T-helper 2 cell treated with Interferon-gamma antibody and Interleukin-4, amounts not matched to agents 5 μg/mL and 100 μg/mL, for 36 hours (primary cell): ENCODE data around the gene NLRP6.

Experiments used
- DNase-seq: peaks from one replicate; pipeline ENCODE4 v3.0.0; 2021; ENCODE audit warnings: low spot score
- H3K27ac Mint-ChIP-seq: one replicate; pipeline ENCODE4 v1.8.0; 2021; ENCODE audit warnings: mild to moderate bottlenecking, mixed read lengths
- H3K27me3 Mint-ChIP-seq: one replicate; pipeline ENCODE4 v1.8.0; 2021; ENCODE audit warnings: low read depth, mixed read lengths
- H3K36me3 Mint-ChIP-seq: one replicate; pipeline ENCODE4 v1.8.0; 2021; ENCODE audit warnings: low read depth, mixed read lengths
- H3K4me1 Mint-ChIP-seq: one replicate; pipeline ENCODE4 v1.8.0; 2021; ENCODE audit warnings: low read depth, mixed read lengths
- H3K4me3 Mint-ChIP-seq: one replicate; pipeline ENCODE4 v1.8.0; 2022; ENCODE audit warnings: mild to moderate bottlenecking, moderate library complexity, mixed read lengths
- H3K9me3 Mint-ChIP-seq: one replicate; pipeline ENCODE4 v1.8.0; 2021; ENCODE audit warnings: mixed read lengths

Gene NLRP6

GRCh38 chr11:250274-250673 lies 27.9 kb upstream of the NLRP6 start:
- peaks cover 69% of the 10 kb centered on the region for H3K36me3 Mint-ChIP-seq

GRCh38 chr11:250740-251299 lies 27.4 kb upstream of the NLRP6 start:
- DNase-seq: peak; percentile 62
- Mint-ChIP-seq H3K9me3 (no peaks in the 10 kb centered on the region), H3K27ac (peak overlapping the region; percentile 33), H3K36me3 (peaks cover 63% of the 10 kb centered on the region), H3K4me3 (no peak overlapping the region), H3K4me1 (peaks cover 10% of the 10 kb centered on the region), H3K27me3 (no peaks in the 10 kb centered on the region)

More at GRCh38 chr11:250274-250673, 27.9 kb upstream of the NLRP6 start:
- no peaks in the 10 kb centered on the region for H3K9me3 Mint-ChIP-seq
- peaks cover 10% of the 10 kb centered on the region for H3K4me1 Mint-ChIP-seq
- no peak for DNase-seq
- H3K27ac Mint-ChIP-seq: no peak overlapping the region
- H3K4me3 Mint-ChIP-seq: no peak overlapping the region
- H3K27me3 Mint-ChIP-seq: no peaks in the 10 kb centered on the region

- no peaks in the 10 kb centered on the region for H3K27me3 Mint-ChIP-seq
- peaks cover 10% of the 10 kb centered on the region for H3K4me1 Mint-ChIP-seq
- H3K36me3 Mint-ChIP-seq: peaks cover 58% of the 10 kb centered on the region
- no peak overlapping the region for H3K4me3 Mint-ChIP-seq
- no peak overlapping the region for H3K27ac Mint-ChIP-seq
- H3K9me3 Mint-ChIP-seq: no peaks in the 10 kb centered on the region
- DNase-seq: no peak
Observed at GRCh38 chr11:251550-251949, 26.7 kb upstream of the NLRP6 start.

DNA sequence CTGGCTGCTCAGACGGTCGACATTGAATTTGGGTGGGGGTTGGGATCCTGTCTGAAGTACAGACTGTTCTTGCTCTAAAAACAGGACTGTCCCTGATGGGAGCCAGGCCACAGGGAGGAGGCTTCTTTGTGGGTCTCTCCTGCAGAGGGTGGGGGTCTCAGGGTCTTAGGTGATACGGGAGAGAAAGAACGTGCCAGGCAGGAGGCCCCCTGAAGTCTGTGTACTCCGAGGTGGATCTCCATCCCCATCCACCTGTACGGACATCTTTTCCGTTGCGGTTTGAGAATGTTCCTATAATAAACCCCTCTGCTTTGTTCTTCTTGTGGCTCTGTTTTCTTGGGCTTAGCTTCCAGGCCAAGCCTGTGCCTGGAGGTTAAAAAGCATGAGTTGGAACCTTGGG lies 25.5 kb upstream of the NLRP6 start:
- Mint-ChIP-seq H3K4me1 (peaks cover 10% of the 10 kb centered on the region), H3K36me3 (peaks cover 50% of the 10 kb centered on the region), H3K9me3 (no peaks in the 10 kb centered on the region), H3K27ac (no peak overlapping the region), H3K4me3 (no peak overlapping the region), H3K27me3 (no peaks in the 10 kb centered on the region)
- DNase-seq: no peak

DNA sequence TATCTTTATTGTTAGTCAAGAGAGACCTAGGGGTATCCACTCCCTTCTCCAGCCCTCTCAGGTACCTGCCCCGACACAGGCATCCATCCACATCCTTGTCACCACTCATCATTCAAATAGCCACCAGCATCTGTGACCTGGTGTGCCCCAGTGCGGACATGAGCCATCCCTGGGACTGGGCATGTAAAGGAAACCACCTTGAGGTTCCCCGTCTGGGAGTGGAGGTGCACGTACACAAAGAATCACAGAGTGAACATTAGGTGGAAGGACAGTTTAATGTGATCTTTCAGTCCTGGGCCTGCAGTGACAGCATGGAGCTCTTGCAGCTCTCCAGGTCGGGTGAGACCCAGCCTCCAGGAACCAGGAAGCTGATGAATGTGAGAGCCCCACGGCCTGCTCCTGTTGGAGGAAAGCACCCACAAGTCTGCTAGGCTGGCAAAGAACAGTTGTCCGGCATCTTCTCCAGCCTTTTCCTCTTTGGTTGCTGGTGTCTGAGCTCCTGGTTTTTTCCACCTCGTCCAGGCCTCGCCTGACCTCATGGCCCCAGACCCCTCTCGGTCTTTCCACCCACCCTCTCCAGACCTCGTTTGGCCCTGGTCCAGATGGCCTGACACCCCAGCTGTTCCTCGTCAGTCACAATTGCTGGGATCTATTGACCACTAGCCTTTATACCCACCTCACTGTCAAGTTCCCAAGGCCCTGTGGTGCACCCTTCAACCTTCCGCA lies 24.9 kb upstream of the NLRP6 start:
- H3K4me3 Mint-ChIP-seq: no peak overlapping the region
- H3K36me3 Mint-ChIP-seq: peaks cover 43% of the 10 kb centered on the region
- no peak for DNase-seq
- peak overlapping the region; percentile 15 for H3K27ac Mint-ChIP-seq
- H3K4me1 Mint-ChIP-seq: peaks cover 10% of the 10 kb centered on the region
- H3K27me3 Mint-ChIP-seq: peaks cover 4% of the 10 kb centered on the region
- H3K9me3 Mint-ChIP-seq: no peaks in the 10 kb centered on the region

GRCh38 chr11:253886-254270 lies 24.3 kb upstream of the NLRP6 start:
- no peaks in the 10 kb centered on the region for H3K9me3 Mint-ChIP-seq
- H3K27me3 Mint-ChIP-seq: peaks cover 4% of the 10 kb centered on the region
- H3K4me1 Mint-ChIP-seq: peaks cover 10% of the 10 kb centered on the region
- H3K4me3 Mint-ChIP-seq: no peak overlapping the region
- peak overlapping the region; percentile 39 for H3K27ac Mint-ChIP-seq
- DNase-seq: no peak
- H3K36me3 Mint-ChIP-seq: peaks cover 38% of the 10 kb centered on the region

GRCh38 chr11:255176-255575 lies 23.0 kb upstream of the NLRP6 start:
- Mint-ChIP-seq H3K4me3 (no peak overlapping the region), H3K27ac (no peak overlapping the region), H3K9me3 (no peaks in the 10 kb centered on the region), H3K4me1 (peaks cover 10% of the 10 kb centered on the region), H3K36me3 (peaks cover 31% of the 10 kb centered on the region), H3K27me3 (peaks cover 7% of the 10 kb centered on the region)
- no peak for DNase-seq

DNA sequence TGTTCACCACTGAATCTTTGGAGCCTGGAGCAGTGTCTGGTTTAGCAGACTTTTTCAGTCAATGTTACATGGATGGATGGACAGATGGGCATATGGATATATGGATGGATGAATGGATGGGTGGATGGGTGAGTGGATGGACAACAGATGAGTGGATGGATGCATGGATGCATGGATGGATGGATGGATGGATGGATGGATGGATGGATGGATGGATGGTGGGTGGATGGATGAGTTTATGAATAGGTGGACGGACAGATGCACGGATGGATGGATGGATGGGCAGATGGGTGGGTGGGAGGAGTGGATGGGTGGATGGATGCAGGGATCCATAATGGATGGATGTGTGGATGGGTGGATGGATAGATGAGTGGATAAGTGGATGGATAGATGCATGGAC lies 22.4 kb upstream of the NLRP6 start:
- Mint-ChIP-seq H3K27me3 (peaks cover 7% of the 10 kb centered on the region), H3K9me3 (no peaks in the 10 kb centered on the region), H3K4me1 (peaks cover 6% of the 10 kb centered on the region), H3K36me3 (peaks cover 27% of the 10 kb centered on the region), H3K27ac (no peak overlapping the region), H3K4me3 (no peak overlapping the region)
- DNase-seq: no peak

- H3K9me3 Mint-ChIP-seq: no peaks in the 10 kb centered on the region
- H3K36me3 Mint-ChIP-seq: peaks cover 16% of the 10 kb centered on the region
- H3K27me3 Mint-ChIP-seq: peaks cover 7% of the 10 kb centered on the region
- DNase-seq: no peak
- H3K27ac Mint-ChIP-seq: no peak overlapping the region
- no peak overlapping the region for H3K4me3 Mint-ChIP-seq
- H3K4me1 Mint-ChIP-seq: peaks cover 2% of the 10 kb centered on the region
Observed at GRCh38 chr11:256952-257737, 21.1 kb upstream of the NLRP6 start.

DNA sequence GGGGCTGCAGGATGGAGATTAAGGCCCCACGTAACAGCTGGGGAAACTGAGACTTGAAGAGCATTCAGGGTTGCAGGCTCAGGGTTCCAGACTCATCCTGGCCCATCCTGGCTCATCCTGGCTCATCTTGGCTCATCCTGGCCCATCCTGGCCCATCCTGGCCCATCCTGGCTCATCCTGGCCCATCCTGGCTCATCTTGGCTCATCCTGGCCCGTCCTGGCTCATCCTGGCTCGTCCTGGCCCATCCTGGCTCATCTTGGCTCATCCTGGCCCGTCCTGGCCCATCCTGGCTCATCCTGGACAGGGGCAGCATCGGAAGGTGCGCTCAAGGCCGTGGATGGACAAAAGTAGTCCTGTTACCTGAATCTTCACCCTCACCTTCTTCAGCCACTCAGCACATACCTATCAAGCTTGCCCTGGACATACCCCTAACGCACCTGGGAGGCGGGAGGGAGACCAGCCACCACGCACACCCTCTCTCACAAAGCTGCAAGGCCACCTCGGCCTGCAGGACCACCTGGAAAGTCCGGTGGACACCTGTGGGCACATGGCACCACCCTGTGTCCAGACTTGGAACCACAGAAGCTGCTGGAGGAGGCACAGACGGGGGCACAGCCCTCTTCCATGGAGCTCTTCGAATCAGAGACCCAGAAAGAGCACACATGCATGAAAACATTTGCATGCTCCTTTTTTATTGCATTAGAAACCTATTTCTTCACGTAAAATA lies 20.3 kb upstream of the NLRP6 start:
- Mint-ChIP-seq H3K27ac (no peak overlapping the region), H3K36me3 (peaks cover 10% of the 10 kb centered on the region), H3K9me3 (no peaks in the 10 kb centered on the region), H3K4me3 (no peak overlapping the region), H3K27me3 (peaks cover 7% of the 10 kb centered on the region), H3K4me1 (peaks cover 2% of the 10 kb centered on the region)
- DNase-seq: no peak

DNA sequence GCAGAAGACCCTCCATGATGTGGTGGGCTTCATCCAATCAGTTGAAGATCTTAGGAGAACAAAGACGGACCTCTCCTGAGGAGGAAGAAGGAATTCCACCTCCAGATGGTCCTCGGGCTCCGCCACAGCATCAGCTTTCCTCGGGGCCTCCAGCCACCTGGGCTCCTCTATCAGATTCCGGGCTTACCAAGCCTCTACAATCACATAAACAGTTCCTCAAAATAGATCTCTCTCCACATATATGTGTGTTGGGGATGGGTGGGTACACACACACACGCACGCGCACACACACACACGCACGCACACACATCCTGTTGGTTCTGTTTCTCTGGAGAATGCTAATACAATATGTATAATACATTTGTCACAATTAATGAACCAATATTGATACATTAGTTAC lies 18.8 kb upstream of the NLRP6 start:
- no peak overlapping the region for H3K27ac Mint-ChIP-seq
- no peak overlapping the region for H3K4me3 Mint-ChIP-seq
- no peak for DNase-seq
- H3K9me3 Mint-ChIP-seq: no peaks in the 10 kb centered on the region
- H3K27me3 Mint-ChIP-seq: peaks cover 7% of the 10 kb centered on the region
- no peaks in the 10 kb centered on the region for H3K36me3 Mint-ChIP-seq
- H3K4me1 Mint-ChIP-seq: peaks cover 2% of the 10 kb centered on the region

- H3K4me1 Mint-ChIP-seq: peaks cover 3% of the 10 kb centered on the region
- no peak overlapping the region for H3K4me3 Mint-ChIP-seq
- no peak overlapping the region for H3K27ac Mint-ChIP-seq
- no peaks in the 10 kb centered on the region for H3K9me3 Mint-ChIP-seq
- H3K36me3 Mint-ChIP-seq: no peaks in the 10 kb centered on the region
- peaks cover 9% of the 10 kb centered on the region for H3K27me3 Mint-ChIP-seq
- no peak for DNase-seq
Observed at GRCh38 chr11:261624-262023, 16.6 kb upstream of the NLRP6 start.

DNA sequence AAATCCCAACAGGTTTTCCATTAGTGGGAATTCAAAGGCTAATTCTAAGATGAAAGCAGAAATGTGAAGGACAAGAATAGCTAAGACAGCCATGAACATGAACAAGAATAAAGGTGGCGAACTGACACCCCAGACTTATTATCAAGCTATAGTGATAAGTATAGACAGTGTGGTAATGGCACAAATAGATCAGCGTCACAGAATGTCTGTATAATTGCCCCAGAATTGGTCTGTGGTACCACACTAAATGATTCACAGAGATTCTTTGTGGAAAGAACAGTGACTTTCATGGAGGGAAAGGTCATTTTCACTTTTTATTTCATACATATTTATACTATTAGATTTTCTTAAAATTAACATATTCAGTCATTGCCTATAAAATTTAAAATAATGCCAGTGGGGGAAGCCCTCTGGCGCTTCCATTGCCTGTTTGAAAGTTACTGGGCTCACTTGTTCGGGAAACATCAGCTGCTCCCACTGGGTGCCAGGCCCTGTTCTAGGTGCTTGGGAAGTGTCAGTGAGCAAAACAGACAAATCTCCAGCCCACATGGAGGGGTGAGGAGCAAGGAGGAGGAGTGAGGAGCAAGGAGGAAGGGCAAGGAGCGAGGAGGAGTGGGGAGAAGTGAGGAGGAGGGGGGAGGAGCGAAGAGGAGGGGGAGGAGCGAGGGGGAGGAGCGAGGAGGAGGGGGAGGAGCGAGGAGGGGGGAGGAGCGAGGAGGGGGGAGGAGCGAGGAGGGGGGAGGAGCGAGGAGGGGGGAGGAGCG lies 11.3 kb upstream of the NLRP6 start:
- Mint-ChIP-seq H3K27ac (peak overlapping the region; percentile 84), H3K36me3 (no peaks in the 10 kb centered on the region), H3K4me3 (peak overlapping the region; percentile 79), H3K4me1 (peaks cover 28% of the 10 kb centered on the region), H3K27me3 (peaks cover 2% of the 10 kb centered on the region), H3K9me3 (no peaks in the 10 kb centered on the region)
- DNase-seq: no peak
